Stomach (tissue), 4 donors: Measurements from ENCODE around the gene SPATA9.

ENCODE experiments used
- EP300 ChIP-seq: sonication (generic); formaldehyde crosslinking; IDR thresholded peaks from one replicate; pipeline ENCODE4 v1.6.1; 2017; ENCODE audit warnings: antibody characterized with exemption
- POLR2A ChIP-seq, 4 donors: fragments of 450-650 bp; IDR thresholded peaks; one replicate each; pipeline ENCODE4 v1.6.1; 2016; ENCODE audit warnings: antibody characterized with exemption in 4 of 4, control low read depth in 2 of 4, mild to moderate bottlenecking in 1 of 4, moderate library complexity in 1 of 4

GRCh38 chr5:95654196-95654595 lies 28.6 kb downstream of the SPATA9 start:
- no peak for TF ChIP-seq EP300
- TF ChIP-seq POLR2A (IDR thresholded peaks at IDR 0.05), result no peak
